Coronary artery (tissue), 2 donors: Measurements from ENCODE around the gene ATP6AP1.

ENCODE experiments used
- DNase-seq: peaks from one replicate; pipeline ENCODE4 v3.0.0-alpha.2; 2017; ENCODE audit warnings: low spot score
- H3K27ac ChIP-seq, 2 donors: fragments of 200-600 bp; sonication (generic); one replicate each; pipeline ENCODE4 v1.5.1; 2016 to 2019
- H3K4me3 ChIP-seq: fragments of 200-600 bp; sonication (generic); 2 replicates; pipeline ENCODE4 v1.5.1; 2016; ENCODE audit warnings: mild to moderate bottlenecking, moderate library complexity
- TF ChIP-seq, protein P1 (sequence below): fragments of 200-600 bp; sonication (generic); IDR thresholded peaks from one replicate; pipeline ENCODE4 v1.5.1; 2019; ENCODE audit warnings: antibody characterized with exemption

Gene ATP6AP1

GRCh38 chrX:154445776-154446175, 17.3 kb downstream of the ATP6AP1 start:
- Histone ChIP-seq H3K4me3 (peak overlapping the region; percentile 73), H3K27ac (no peak overlapping the region)
- DNase-seq: no peak
- TF ChIP-seq, protein P1, sequence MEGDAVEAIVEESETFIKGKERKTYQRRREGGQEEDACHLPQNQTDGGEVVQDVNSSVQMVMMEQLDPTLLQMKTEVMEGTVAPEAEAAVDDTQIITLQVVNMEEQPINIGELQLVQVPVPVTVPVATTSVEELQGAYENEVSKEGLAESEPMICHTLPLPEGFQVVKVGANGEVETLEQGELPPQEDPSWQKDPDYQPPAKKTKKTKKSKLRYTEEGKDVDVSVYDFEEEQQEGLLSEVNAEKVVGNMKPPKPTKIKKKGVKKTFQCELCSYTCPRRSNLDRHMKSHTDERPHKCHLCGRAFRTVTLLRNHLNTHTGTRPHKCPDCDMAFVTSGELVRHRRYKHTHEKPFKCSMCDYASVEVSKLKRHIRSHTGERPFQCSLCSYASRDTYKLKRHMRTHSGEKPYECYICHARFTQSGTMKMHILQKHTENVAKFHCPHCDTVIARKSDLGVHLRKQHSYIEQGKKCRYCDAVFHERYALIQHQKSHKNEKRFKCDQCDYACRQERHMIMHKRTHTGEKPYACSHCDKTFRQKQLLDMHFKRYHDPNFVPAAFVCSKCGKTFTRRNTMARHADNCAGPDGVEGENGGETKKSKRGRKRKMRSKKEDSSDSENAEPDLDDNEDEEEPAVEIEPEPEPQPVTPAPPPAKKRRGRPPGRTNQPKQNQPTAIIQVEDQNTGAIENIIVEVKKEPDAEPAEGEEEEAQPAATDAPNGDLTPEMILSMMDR: no peak

DNA sequence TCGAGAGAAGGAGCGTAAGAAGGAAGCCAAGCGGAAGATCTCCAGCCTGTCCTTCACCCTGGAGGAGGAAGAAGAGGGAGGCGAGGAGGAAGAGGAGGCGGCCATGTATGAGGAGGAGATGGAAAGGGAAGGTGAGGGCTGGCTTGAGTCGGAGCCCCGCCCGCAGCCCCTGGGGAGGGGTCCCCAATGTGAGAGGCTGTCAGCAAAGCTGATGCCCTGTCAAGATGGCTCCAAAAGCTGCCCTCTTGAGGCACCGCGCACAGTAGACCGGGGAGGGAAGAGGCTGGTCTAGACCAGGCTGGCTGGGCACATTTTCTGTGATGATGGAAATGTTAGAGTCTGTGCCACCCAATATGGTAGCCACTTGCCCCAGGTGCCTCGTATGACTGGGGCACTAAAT, 18.0 kb downstream of the ATP6AP1 start:
- no peak for DNase-seq
- TF ChIP-seq, protein P1: no peak
- Histone ChIP-seq H3K4me3 (no peak overlapping the region), H3K27ac (no peak overlapping the region)

DNA sequence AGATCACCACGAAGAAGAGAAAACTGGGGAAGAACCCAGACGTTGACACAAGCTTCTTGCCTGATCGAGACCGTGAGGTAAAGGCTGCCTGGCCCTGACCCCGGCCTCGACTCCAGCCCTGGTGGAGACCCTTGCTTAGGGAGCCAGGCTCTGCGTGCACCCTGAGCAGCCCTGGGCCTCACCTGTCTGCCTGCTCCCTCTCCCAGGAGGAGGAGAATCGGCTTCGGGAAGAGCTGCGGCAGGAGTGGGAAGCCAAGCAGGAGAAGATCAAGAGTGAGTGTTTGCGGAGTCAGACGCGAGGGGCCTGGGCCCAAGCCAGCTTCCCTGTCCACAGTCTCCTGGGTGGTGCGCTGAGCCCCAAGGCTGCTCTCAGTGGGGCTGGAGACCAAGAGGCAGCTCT, 20.0 kb downstream of the ATP6AP1 start:
- no peak for DNase-seq
- Histone ChIP-seq H3K27ac (no peak overlapping the region), H3K4me3 (no peak overlapping the region)
- TF ChIP-seq, protein P1: no peak

DNA sequence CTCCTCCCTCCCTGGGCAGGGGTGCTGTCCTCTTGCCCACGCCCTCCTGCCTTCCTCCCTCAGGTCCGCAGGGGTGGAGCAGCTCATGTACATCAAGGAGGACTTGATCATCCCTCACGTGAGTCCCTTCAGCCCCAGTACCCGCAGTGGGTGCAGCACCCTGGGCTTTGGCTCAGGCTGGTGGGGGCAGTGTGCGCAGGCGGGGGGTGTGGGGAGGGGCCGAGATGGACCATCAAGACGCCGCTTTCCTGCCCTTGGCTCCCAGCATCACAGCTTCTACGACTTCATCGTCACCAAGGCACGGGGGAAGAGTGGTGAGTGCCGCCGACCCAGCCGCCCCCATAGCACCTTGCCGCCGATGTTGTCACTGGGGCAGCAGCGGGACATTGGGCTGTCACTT, 21.1 kb downstream of the ATP6AP1 start:
- H3K4me3 ChIP-seq: no peak overlapping the region
- DNase-seq: no peak
- no peak overlapping the region for H3K27ac ChIP-seq
- TF ChIP-seq, protein P1: no peak

- H3K27ac ChIP-seq: no peak overlapping the region
- H3K4me3 ChIP-seq: no peak overlapping the region
- TF ChIP-seq, protein P1: no peak
- no peak for DNase-seq
These were observed 21.8 kb downstream of the ATP6AP1 start for GRCh38 chrX:154450312-154450711.

- Histone ChIP-seq H3K4me3 (no peak overlapping the region), H3K27ac (no peak overlapping the region)
- TF ChIP-seq, protein P1: no peak
- no peak for DNase-seq
These were observed 24.3 kb downstream of the ATP6AP1 start for GRCh38 chrX:154452823-154453222.

- H3K27ac ChIP-seq: peak overlapping the region; percentile 13 to 86
These were observed 29.1 kb downstream of the ATP6AP1 start for GRCh38 chrX:154457491-154458115.

More at GRCh38 chrX:154457491-154458115, 29.1 kb downstream of the ATP6AP1 start:
- H3K4me3 ChIP-seq: peak overlapping the region; percentile 81
- DNase-seq: no peak
- TF ChIP-seq, protein P1: no peak
